HepG2 (cell line): ENCODE results near the gene CTPS2.

Experiments used
- RFX1 ChIP-seq: fragments of 450-650 bp; IDR thresholded peaks from 2 replicates; pipeline ENCODE4 v1.6.1; 2017
- SMC3 ChIP-seq: IDR thresholded peaks from 2 replicates; pipeline ENCODE4 v1.6.1; 2011; ENCODE audit warnings: low read length, improper control_type of control experiment
- ZNF609 ChIP-seq: sonication (generic); formaldehyde crosslinking; IDR thresholded peaks from 2 replicates; pipeline ENCODE4 v1.4.0; 2020; ENCODE audit warnings: mild to moderate bottlenecking, missing genetic modification reagents, borderline replicate concordance

DNA sequence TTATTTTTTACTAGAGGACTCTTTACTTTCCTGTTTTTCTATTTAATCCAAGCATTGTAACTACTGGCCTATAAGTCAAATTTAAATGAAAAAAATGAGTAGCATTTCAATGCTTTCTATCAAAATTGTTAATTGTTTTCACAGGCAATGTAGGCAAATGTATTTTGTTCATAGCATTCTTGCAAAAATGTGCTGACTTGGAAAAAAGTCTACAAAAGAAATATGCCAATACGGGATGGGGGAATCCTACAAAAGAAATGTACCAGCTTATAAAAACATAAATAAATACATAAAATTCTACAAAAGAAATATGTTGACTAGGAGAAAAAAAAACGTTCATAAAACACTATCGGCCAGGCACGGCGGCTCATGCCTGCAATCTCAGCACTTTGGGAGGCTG lies 77.4 kb downstream of the CTPS2 start:
- no peak for TF ChIP-seq ZNF609 (CRISPR knock-in tag)
- no peak for TF ChIP-seq SMC3
- TF ChIP-seq RFX1, result no peak
